Stimulated activated CD8-positive, alpha-beta memory T cell treated with anti-CD3 and anti-CD28 coated beads, Interleukin-12 subunit alpha, Interleukin-12 subunit beta, amount 100 ng/mL, for 24 hours (primary cell): Measurements from ENCODE around the gene NPVF.
A peak's percentile ranks its signal among the peaks of the same experiment; 100 is the strongest.

ENCODE experiments used
- DNase-seq: peaks from one replicate; pipeline ENCODE4 v3.0.0-alpha.2; 2020; ENCODE audit errors: extremely low read depth

Gene NPVF

GRCh38 chr7:25234336-25234735 is 6.0 kb upstream of the NPVF start:
- no peak for DNase-seq

GRCh38 chr7:25223206-25223605 is 5.1 kb downstream of the NPVF start:
- no peak for DNase-seq

GRCh38 chr7:25222666-25223065 is 5.6 kb downstream of the NPVF start:
- DNase-seq = no peak

- DNase-seq = no peak
Measured at GRCh38 chr7:25221009-25221408, 7.3 kb downstream of the NPVF start.

- no peak for DNase-seq
Measured at GRCh38 chr7:25218191-25218590, 10.1 kb downstream of the NPVF start.

- no peak for DNase-seq
Measured at GRCh38 chr7:25216837-25217236, 11.4 kb downstream of the NPVF start.

GRCh38 chr7:25215694-25216335 is 12.5 kb downstream of the NPVF start:
- no peak for DNase-seq

- no peak for DNase-seq
Measured at GRCh38 chr7:25208525-25209221, 19.6 kb downstream of the NPVF start.

- DNase-seq = no peak
Measured at GRCh38 chr7:25207887-25208286, 20.4 kb downstream of the NPVF start.

- DNase-seq = no peak
Measured at GRCh38 chr7:25206765-25207164, 21.5 kb downstream of the NPVF start.

- DNase-seq = no peak
Measured at GRCh38 chr7:25196132-25196896, 32.0 kb downstream of the NPVF start.

GRCh38 chr7:25194036-25194435 is 34.2 kb downstream of the NPVF start:
- no peak for DNase-seq

GRCh38 chr7:25192043-25192442 is 36.2 kb downstream of the NPVF start:
- no peak for DNase-seq

- no peak for DNase-seq
Measured at GRCh38 chr7:25189197-25189596, 39.1 kb downstream of the NPVF start.

GRCh38 chr7:25187932-25188331 is 40.4 kb downstream of the NPVF start:
- no peak for DNase-seq

GRCh38 chr7:25186436-25186835 is 41.9 kb downstream of the NPVF start:
- no peak for DNase-seq

GRCh38 chr7:25181532-25181931 is 46.8 kb downstream of the NPVF start:
- no peak for DNase-seq

GRCh38 chr7:25180946-25181345 is 47.3 kb downstream of the NPVF start:
- no peak for DNase-seq

GRCh38 chr7:25180592-25180923 is 47.7 kb downstream of the NPVF start:
- no peak for DNase-seq

- peak; percentile 89 for DNase-seq
Measured at GRCh38 chr7:25179771-25180591, 48.3 kb downstream of the NPVF start.

- no peak for DNase-seq
Measured at GRCh38 chr7:25179325-25179724, 49.0 kb downstream of the NPVF start.
